Transverse colon (tissue), 4 donors: Measurements from ENCODE around the gene ABHD8.

Experiments used
- EP300 ChIP-seq: sonication (generic); formaldehyde crosslinking; IDR thresholded peaks from one replicate; pipeline ENCODE4 v1.6.1; 2017; ENCODE audit warnings: antibody characterized with exemption, low read depth
- POLR2A ChIP-seq: fragments of 450-650 bp; IDR thresholded peaks from one replicate; pipeline ENCODE4 v1.6.1; 2016; ENCODE audit warnings: antibody characterized with exemption, mild to moderate bottlenecking, moderate library complexity
- POLR2AphosphoS5 ChIP-seq, 3 donors: sonication (generic); formaldehyde crosslinking; IDR thresholded peaks; one replicate each; pipeline ENCODE4 v1.6.1; 2016; ENCODE audit warnings: antibody characterized with exemption in 3 of 3
- TF ChIP-seq, protein P1 (sequence below), 5 experiments: fragments of 200-600 bp in 3 of 5; fragments of 450-650 bp in 2 of 5; sonication (generic) in 3 of 5; IDR thresholded peaks; 1 replicate in 2 of 5; 2 replicates in 3 of 5; pipeline ENCODE4 v1.5.1; 2016 to 2017; ENCODE audit warnings: antibody characterized with exemption in 5 of 5, inconsistent platforms in 3 of 5, mild to moderate bottlenecking in 2 of 5, moderate library complexity in 1 of 5

DNA sequence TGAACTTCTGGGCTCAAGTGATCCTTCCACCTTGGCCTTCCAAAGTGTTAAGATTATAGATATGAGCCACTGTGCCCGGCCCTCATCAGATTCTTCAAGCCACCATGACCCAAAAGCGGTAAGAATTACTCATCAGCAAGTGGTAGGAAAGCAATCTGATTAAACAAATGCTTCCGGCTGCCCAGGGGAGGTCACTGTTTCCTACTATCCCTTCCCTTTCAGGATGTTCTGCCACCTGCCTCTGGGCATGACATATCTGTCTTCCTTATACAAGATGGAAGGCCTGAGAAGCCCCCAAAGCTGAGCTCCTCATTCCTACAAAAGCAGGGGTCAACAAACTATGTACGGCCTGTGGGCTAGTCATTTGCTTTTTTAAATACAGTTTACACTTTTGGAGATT lies 7.0 kb downstream of the ABHD8 start:
- TF ChIP-seq POLR2A (no peak), POLR2AphosphoS5 (IDR thresholded peaks at IDR 0.05) (no peak), EP300 (no peak)
- TF ChIP-seq, protein P1, sequence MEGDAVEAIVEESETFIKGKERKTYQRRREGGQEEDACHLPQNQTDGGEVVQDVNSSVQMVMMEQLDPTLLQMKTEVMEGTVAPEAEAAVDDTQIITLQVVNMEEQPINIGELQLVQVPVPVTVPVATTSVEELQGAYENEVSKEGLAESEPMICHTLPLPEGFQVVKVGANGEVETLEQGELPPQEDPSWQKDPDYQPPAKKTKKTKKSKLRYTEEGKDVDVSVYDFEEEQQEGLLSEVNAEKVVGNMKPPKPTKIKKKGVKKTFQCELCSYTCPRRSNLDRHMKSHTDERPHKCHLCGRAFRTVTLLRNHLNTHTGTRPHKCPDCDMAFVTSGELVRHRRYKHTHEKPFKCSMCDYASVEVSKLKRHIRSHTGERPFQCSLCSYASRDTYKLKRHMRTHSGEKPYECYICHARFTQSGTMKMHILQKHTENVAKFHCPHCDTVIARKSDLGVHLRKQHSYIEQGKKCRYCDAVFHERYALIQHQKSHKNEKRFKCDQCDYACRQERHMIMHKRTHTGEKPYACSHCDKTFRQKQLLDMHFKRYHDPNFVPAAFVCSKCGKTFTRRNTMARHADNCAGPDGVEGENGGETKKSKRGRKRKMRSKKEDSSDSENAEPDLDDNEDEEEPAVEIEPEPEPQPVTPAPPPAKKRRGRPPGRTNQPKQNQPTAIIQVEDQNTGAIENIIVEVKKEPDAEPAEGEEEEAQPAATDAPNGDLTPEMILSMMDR (IDR thresholded peaks at IDR 0.05) = no peak
